ENCODE data around the gene CPNE2. TPM values are rescaled to one million over a fixed set of nuclear protein-coding genes. Genes with fewer than 3 reads are reported as not detected.

Gene CPNE2
- total RNA-seq, result 51.3 TPM

DNA sequence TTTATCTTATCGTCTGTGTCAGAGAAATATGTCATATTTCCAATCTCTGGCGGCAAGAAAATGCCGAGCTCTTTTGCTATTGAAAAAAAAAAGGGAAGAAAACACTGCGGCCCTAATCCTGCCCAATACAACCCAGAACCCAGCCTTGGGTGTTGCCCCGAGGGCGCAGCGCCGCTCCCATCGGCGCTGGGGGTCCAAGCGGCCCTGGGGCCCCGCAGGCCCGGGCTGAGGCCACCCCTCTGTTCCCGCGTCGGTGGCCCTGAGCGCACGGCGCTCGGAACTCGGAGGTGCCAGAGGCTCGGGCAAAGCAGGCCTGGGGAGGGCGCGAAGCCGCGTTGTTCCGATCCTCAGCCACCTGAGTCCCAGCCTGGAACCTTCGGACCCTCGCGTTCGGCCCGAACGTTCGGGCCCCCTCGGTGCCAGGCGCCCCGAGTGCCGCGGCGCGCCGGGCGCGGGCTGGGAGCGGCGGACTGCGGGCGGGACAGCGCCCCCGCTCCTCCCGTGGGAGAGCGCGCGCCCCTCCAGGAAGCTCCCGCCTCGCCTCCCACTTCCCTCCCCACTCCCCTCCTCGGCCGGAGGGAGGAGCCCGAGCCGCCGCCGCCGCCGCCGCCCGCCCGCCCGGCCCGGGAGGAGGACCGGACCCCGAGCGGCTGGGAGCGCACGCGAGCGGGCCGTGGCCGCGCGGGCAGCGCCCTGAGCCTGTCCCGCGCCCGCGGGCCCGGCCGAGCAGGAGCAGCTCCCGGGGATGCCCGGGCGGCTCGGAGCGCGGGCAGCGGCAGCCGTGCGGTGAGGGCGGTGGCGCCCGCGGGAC is at the start of gene CPNE2:
Gene CPNE2 (plus strand): TSS at position 609 of the 811 bp plus-strand sequence. CDS start 18,160 bp downstream, outside the sequence.

DNA sequence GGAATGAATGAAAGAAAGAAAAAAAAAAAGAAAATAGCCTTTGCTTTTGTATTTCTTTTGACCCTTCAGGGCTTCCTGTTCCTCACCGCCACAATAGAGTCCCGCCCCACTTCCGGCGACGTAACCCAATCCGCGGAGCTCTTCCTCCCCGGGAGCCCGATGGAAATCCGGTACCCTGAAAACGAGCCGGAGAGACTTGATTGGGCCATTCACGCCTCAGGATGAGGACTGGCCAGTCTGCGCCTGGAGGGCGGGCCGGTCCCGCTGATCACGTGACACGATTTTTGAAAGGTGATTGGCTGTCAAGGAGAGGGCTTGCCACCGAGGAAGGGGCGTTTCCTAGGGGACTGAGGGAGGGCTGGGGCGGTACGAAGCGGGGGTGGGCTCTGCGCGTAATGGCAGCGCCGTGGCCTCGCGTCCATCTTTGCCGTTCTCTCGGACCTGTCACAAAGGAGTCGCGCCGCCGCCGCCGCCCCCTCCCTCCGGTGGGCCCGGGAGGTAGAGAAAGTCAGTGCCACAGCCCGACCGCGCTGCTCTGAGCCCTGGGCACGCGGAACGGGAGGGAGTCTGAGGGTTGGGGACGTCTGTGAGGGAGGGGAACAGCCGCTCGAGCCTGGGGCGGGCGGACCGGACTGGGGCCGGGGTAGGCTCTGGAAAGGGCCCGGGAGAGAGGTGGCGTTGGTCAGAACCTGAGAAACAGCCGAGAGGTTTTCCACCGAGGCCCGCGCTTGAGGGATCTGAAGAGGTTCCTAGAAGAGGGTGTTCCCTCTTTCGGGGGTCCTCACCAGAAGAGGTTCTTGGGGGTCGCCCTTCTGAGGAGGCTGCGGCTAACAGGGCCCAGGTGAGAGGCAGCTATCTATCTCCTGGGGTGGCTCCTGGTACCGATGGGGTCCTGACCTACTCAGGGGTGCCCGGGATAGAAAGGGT is 93.8 kb downstream of the CPNE2 start, which contains the start of the genes PSME3IP1 and RSPRY1:
Gene PSME3IP1 (minus strand): TSS at position 95 of the 927 bp plus-strand sequence. CDS start 12,185 bp downstream, outside the sequence.
Gene RSPRY1 (plus strand): TSS at position 385 of the 927 bp plus-strand sequence. CDS start 18,330 bp downstream, outside the sequence.

Other genes starting within 250 kb of the CPNE2 start
- not detected for gene SLC12A3, start 227.4 kb upstream of the CPNE2 start, total RNA-seq
- gene HERPUD1, start 160.4 kb upstream of the CPNE2 start, total RNA-seq, result 53.8 TPM
- gene CETP, start 130.6 kb upstream of the CPNE2 start, total RNA-seq, result 0.94 TPM
- 5.9 TPM for gene NLRC5, start 103.0 kb upstream of the CPNE2 start, total RNA-seq
- 101 TPM for gene PSME3IP1, start 93.5 kb downstream of the CPNE2 start, total RNA-seq
- 98.6 TPM for gene RSPRY1, start 93.7 kb downstream of the CPNE2 start, total RNA-seq
- gene ARL2BP, start 152.7 kb downstream of the CPNE2 start, total RNA-seq, result 61.7 TPM
- 2.8 TPM for gene PLLP, start 192.1 kb downstream of the CPNE2 start, total RNA-seq

Data from parietal lobe (tissue), 1 donor.